Measurements from ENCODE around the gene ENTPD2.
A peak's percentile ranks its signal among the peaks of the same experiment; 100 is the strongest.

ENTPD2 gene

GRCh38 chr9:137079401-137079787 is 25.5 kb upstream of the ENTPD2 start:
- DNase-seq (ENCODE audit: low read depth): no peak

- DNase-seq (ENCODE audit: low read depth): no peak
These were observed 25.0 kb upstream of the ENTPD2 start for GRCh38 chr9:137078701-137079400.

GRCh38 chr9:137077758-137078693 is 24.2 kb upstream of the ENTPD2 start:
- no peak for DNase-seq (ENCODE audit: low read depth)

DNA sequence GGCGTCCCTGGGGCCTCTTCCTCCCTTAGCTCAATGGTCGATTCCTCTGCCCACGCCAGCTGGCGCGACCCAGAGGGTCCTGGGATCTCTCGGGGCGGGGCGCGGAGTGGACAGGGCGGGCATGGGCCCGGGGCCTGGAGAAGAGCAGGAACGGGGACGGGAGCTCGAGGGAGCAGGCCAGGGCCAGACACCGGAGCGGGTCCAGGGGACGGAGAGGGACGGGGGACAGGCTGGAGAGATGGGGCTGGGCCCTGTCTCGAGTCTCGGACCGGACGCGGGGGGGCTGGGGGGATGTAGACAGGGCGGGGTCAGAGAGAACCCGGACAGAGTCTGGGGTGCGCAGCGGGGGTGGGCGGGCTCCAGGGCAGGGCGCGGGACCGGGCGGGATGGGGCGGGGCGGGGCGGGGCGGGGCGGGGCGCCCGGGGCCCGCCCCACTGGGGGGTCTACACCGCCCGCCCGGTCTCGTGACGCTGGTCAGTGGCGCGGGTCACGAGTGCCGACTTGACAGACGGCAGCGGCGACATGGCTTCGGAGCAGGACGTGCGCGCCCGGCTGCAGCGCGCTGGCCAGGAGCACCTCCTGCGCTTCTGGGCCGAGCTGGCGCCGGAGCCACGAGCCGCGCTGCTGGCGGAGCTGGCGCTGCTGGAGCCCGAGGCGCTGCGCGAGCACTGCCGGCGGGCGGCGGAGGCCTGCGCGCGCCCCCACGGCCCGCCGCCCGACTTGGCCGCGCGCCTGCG is 23.3 kb upstream of the ENTPD2 start, which contains the start of gene UAP1L1:
Gene UAP1L1 (plus strand): TSS at position 508 of the 738 bp plus-strand sequence. CDS start 16 bp downstream, at position 524.
- no peak for DNase-seq (ENCODE audit: low read depth)

DNA sequence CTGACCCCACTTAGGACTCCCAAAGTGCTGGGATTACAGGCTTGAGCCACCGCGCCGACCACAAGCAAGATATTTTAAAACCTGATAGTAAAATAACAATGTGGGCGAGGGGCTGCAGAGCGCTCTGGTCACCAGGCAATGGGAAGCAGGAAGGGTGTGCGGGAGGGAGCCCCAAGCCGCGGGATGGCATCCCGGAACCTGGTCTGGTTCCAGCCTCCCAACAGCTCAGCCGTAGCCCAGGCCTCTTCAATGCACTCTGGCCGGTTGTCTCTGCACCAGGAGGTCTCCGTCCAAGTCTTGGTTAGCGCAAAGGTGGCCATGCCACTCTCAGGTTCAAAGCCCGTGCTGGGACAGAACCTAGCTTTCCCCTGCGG is 22.8 kb upstream of the ENTPD2 start:
- no peak for DNase-seq (ENCODE audit: low read depth)

DNA sequence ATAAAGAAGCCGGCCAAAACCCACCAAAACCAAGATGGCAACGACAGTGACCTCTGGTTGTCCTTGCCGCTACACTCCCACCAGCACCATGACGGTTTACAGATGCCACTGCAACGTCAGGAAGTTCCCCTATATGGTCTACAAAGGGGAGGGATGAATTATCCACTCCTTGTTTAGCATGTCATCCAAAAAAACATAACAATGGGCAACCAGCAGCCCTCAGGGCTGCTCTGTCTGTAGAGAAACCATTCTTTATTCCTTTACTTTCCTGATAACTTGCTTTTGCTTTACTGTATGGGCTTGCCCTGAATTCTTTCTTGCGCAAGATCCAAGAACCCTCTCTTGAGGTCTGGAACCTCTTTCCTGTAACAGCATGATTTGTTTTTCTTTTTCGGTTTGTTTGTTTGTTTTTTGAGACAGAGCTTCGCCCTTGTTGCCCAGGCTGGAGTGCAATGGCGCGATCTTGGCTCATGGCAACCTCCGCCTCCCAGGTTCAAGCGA is 21.5 kb upstream of the ENTPD2 start:
- no peak for DNase-seq (ENCODE audit: low read depth)

- DNase-seq (ENCODE audit: low read depth): no peak
These were observed 20.9 kb upstream of the ENTPD2 start for GRCh38 chr9:137074657-137075274.

GRCh38 chr9:137073992-137074399 is 20.1 kb upstream of the ENTPD2 start:
- DNase-seq (ENCODE audit: low read depth): no peak

- DNase-seq (ENCODE audit: low read depth): no peak
These were observed 17.4 kb upstream of the ENTPD2 start for GRCh38 chr9:137071282-137071681.

DNA sequence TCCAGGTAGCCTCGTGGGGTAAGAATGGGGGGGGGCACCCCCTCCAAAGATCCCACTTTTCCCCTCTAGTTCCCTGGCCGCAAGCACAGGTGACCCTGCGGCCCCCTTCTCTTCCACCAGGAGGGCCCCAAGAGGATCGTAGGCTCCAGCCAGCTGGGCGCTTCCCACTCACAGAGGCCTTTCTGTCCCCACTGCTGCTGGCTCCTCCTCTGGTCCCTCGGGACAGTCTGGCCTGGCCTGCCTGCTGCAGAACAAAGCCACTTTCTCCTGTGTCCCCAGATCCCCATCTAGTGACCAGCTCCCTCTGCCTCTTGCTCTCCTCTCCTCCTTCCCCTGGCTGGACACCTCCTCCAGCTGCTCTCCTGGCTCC is 17.0 kb upstream of the ENTPD2 start:
- no peak for DNase-seq (ENCODE audit: low read depth)

- peak; percentile 55 for DNase-seq (ENCODE audit: low read depth)
These were observed 16.5 kb upstream of the ENTPD2 start, which contains the start of gene SAPCD2 for GRCh38 chr9:137070201-137070905. Gene SAPCD2, minus strand, starts transcription at chr9:137070557. Its CDS starts 97 bp downstream, at chr9:137070460.

DNA sequence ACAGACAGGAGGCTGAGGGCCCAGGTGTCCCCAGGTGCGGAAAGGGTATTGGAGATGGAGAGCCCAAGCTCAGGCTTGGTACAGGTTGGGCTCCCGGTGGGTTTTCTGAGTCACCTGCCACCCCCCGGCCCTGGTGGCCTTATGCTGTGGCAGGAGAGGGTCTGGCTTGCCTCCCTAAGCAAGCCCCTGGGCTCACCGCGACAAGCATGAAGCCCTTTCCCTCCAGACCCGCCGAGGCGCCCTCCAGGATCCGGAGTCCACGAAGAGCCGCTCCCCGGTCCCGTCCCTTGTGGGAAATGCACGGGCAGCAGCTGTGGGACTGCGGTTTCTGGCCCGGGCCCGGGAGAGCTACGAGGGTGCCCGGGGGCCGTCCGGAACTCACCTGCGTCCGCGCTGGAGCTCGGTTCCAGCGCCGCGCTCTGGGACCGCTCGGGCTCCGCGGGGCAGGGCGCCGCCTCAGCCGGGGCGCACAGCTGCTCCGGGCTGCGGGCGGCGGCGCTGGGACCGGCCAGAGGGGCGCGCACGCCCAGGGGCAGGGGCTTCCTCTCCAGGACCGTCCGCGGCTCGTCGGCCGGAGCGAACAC is 15.7 kb upstream of the ENTPD2 start:
- no peak for DNase-seq (ENCODE audit: low read depth)

GRCh38 chr9:137068539-137069507 is 15.0 kb upstream of the ENTPD2 start:
- DNase-seq (ENCODE audit: low read depth): no peak

DNA sequence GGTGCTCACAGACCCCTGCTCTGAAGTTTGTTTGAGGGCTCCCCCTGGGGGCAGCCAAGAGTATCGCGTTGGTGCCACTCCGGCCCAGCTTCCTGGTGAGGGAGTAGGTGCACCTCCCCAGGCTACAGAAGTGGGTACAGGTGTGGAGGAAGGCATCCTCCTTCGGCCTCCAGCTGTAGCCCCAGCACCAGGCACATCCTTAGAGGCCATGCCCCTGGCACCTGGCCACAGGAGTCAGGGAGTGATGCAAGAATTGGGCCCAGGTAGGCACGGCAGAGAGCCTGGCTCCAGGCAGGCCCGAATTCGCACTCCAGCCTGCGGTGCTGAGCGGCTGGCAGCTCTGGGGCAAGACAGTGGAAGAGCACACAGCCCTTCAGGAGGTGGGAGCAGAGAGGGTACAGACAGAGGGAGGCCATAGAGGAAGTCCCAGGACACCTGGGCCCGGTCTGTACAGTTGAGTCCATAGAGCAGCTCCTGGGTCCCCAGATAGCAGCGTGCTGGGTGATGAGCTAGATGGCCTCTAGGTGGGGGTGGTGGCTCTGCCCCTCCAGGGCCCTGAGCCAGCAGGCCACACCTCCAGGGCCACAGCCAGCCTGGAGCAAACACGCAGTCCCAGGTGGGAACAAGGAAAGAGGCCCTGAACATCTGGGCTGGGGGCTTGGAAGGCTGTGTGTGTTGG is 14.1 kb upstream of the ENTPD2 start:
- peak; percentile 71 for DNase-seq (ENCODE audit: low read depth)

DNA sequence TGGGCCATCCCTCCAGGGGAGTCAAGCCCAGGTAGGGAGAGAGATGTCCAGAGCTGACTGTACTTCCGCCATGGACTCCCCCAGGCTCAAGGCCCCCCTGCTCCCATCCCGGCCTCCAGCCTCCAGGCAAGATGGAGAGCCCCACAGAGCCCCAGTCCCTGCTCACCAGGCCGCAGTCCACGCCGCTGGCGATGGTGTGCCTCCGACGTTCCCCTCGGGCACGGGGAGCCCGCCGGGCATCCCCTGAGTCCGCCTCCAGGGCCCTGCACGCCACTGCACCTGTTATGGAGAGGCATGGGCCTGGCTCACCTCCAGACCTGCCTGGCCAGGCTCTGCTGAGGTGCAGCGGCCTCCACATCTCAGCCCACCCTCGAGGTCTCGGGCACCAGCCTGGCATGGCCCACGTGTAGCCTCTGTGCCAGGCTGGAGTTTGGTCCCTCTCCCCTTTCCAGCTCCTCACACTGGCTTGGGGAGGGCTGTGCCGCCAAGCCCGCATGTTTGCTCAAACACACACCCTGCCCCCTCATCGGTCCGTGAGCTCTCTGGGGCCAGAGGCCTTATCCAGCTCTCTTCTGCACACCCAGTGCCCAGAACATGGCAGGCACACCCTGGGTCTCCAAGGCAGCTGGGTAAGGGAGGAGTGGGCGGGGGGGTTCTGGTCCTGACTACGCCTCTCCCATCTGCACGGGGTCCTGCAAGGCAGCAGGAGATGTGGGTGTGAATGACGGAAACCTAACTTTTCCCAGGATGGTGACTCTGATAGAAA is 12.4 kb upstream of the ENTPD2 start:
- no peak for DNase-seq (ENCODE audit: low read depth)

GRCh38 chr9:137065336-137065967 is 11.6 kb upstream of the ENTPD2 start:
- no peak for DNase-seq (ENCODE audit: low read depth)

DNA sequence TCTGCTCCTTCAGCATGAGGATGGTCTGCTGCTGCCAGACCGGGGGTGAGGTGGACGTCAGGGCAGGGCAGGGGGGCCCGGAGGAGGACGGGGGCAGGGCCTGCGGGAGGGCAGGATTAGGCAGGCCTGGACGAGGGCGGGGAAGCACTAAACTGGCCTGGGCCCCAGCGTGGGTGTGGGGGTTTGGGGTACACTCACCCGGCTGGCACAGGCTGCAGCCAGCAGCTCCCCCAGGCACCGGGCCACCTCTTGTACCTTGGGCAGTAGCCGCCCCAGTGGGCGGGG is 11.0 kb upstream of the ENTPD2 start:
- DNase-seq (ENCODE audit: low read depth): no peak
